CD4-positive, alpha-beta T cell (primary cell): ENCODE results near the gene DQX1. TPM values are rescaled to one million over a fixed set of nuclear protein-coding genes. Genes with fewer than 3 reads are reported as not detected.
"Not testable (repeated sequence)": the region's sequence is repeated elsewhere in the genome, so short reads cannot be mapped to it uniquely, and the experiment has no call there.

Source experiments
- ATAC-seq: fragments of 200-7000 bp; cut with Tn5 transposase; one replicate; pipeline ENCODE4 v1.10.0; 2022; ENCODE audit warnings: mild to moderate bottlenecking; ENCODE audit not compliant: poor library complexity
- CTCF ChIA-PET: fragments of 350-600 bp; sonication (Branson Sonifier 250); formaldehyde crosslinking; loops from one replicate; lab custom pipeline; 2021; ENCODE audit warnings: antibody characterized with exemption, inconsistent platforms; lab: Charles Lee
- POLR2A ChIA-PET: fragments of 350-600 bp; sonication (Branson Sonifier 250); formaldehyde crosslinking; loops from one replicate; lab custom pipeline; 2021; ENCODE audit warnings: antibody characterized with exemption, inconsistent platforms; lab: Charles Lee
- DNase-seq, 14 experiments: peaks; one replicate each; pipeline ENCODE4 v3.0.0-alpha.2; 2013 to 2020; ENCODE audit warnings: mixed read lengths in 2 of 14
- H3K27ac ChIP-seq, 2 donors: one replicate each; pipeline versions ENCODE4 v1.5.1 to v1.7.0; 2013; ENCODE audit warnings: low read length in 2 of 2, low read depth in 1 of 2, mild to moderate bottlenecking in 1 of 2
- H3K27me3 ChIP-seq, 2 experiments: 1 replicate in 1 of 2; 2 replicates in 1 of 2; pipeline versions ENCODE4 v1.6.1 to v1.7.0; 2013; ENCODE audit warnings: low read length in 2 of 2, control low read depth in 1 of 2, mild to moderate bottlenecking in 1 of 2, moderate library complexity in 1 of 2; ENCODE audit not compliant: insufficient read depth in 2 of 2, control insufficient read depth in 1 of 2
- H3K36me3 ChIP-seq: one replicate; pipeline ENCODE4 v1.6.1; 2013; ENCODE audit warnings: low read length, control low read depth; ENCODE audit not compliant: insufficient read depth
- H3K4me1 ChIP-seq: one replicate; pipeline ENCODE4 v1.6.1; 2013; ENCODE audit warnings: low read length, control low read depth; ENCODE audit not compliant: insufficient read depth
- H3K4me3 ChIP-seq: one replicate; pipeline ENCODE4 v1.5.1; 2013; ENCODE audit warnings: mild to moderate bottlenecking, low read length, moderate library complexity
- H3K9me3 ChIP-seq, 2 experiments: 1 replicate in 1 of 2; 2 replicates in 1 of 2; pipeline versions ENCODE4 v1.6.1 to v1.7.0; 2013; ENCODE audit warnings: low read length in 2 of 2, mild to moderate bottlenecking in 2 of 2, control low read depth in 1 of 2, moderate library complexity in 1 of 2; ENCODE audit not compliant: control insufficient read depth in 1 of 2, insufficient read depth in 1 of 2
- H3K27ac Mint-ChIP-seq: one replicate; pipeline ENCODE4 v1.8.0; 2020; ENCODE audit warnings: mixed read lengths
- H3K27me3 Mint-ChIP-seq: one replicate; pipeline ENCODE4 v1.8.0; 2021; ENCODE audit warnings: mixed read lengths
- H3K36me3 Mint-ChIP-seq: one replicate; pipeline ENCODE4 v1.8.0; 2021; ENCODE audit warnings: low read depth, mixed read lengths
- H3K4me1 Mint-ChIP-seq: one replicate; pipeline ENCODE4 v1.8.0; 2021; ENCODE audit warnings: low read depth, mixed read lengths
- H3K4me3 Mint-ChIP-seq: one replicate; pipeline ENCODE4 v1.8.0; 2020; ENCODE audit warnings: mild to moderate bottlenecking, mixed read lengths
- H3K9me3 Mint-ChIP-seq: one replicate; pipeline ENCODE4 v1.8.0; 2020; ENCODE audit warnings: mixed read lengths
- CTCF ChIP-seq: fragments of 200-600 bp; IDR thresholded peaks from one replicate; pipeline ENCODE4 v1.8.0; 2022; ENCODE audit warnings: antibody characterized with exemption, mild to moderate bottlenecking
- intact Hi-C, 2 experiments: fragments of 100-400 bp; cut with DNase I in 1 of 2; cut with micrococcal nuclease in 1 of 2; formaldehyde crosslinking; loops; one replicate each; pipeline versions ENCODE4 v1.15.1 to v1.9.0; 2023 to 2025; cut with DNase I, micrococcal nuclease
- total RNA-seq, 174 experiments: library from RNA in 2 of 174; stranded (reverse) in 2 of 174; gene quantifications; one replicate each; pipeline ENCODE4 v1.2.3 and lab custom pipeline; 2021 to 2026

DQX1 gene
- total RNA-seq, 2 experiments from 2014 or later = 0.22 TPM; not detected in 1

- peaks cover 62% of the 10 kb centered on the region for H3K36me3 Mint-ChIP-seq
- H3K9me3 Mint-ChIP-seq = no peaks in the 10 kb centered on the region
- Histone ChIP-seq H3K4me1 (peaks cover 24% of the 10 kb centered on the region), H3K27me3 (no peaks in the 10 kb centered on the region), H3K36me3 (peaks cover 40% of the 10 kb centered on the region), H3K27ac (no peak overlapping the region), H3K4me3 (no peak overlapping the region), H3K9me3 (no peaks in the 10 kb centered on the region)
- no peak overlapping the region for H3K27ac Mint-ChIP-seq
- H3K4me1 Mint-ChIP-seq = peaks cover 17% of the 10 kb centered on the region
- intact Hi-C loops = no loop called here
- ChIA-PET POLR2A (no interaction called here), CTCF (no interaction called here)
- ATAC-seq (no peak), DNase-seq (no peak)
- no peak for TF ChIP-seq CTCF
- no peaks in the 10 kb centered on the region for H3K27me3 Mint-ChIP-seq
- H3K4me3 Mint-ChIP-seq = no peak overlapping the region
Observed at GRCh38 chr2:74486141-74486540, 39.9 kb downstream of the DQX1 start.

- peaks cover 28% of the 10 kb centered on the region for H3K36me3 ChIP-seq
- Mint-ChIP-seq H3K4me1 (peaks cover 26% of the 10 kb centered on the region), H3K36me3 (peaks cover 56% of the 10 kb centered on the region), H3K27ac (peak overlapping the region; percentile 97), H3K4me3 (peak overlapping the region; percentile 99)
- not testable (repeated sequence) for DNase-seq, H3K27me3 ChIP-seq, H3K9me3 ChIP-seq, H3K27me3 Mint-ChIP-seq, H3K9me3 Mint-ChIP-seq, ATAC-seq
- peak overlapping the region in 1 of 2 donors; percentile 94 for H3K27ac ChIP-seq
- ChIA-PET CTCF (interaction anchor here (0.6 to 4.6 kb wide), 20 partner anchors 9 to 1250 kb away, joined by 3 to 61 read pairs (median 6); partner anchors contain the start of genes AUP1, C2orf81, CCT7 and HTRA2), POLR2A (interaction anchor here (0.8 to 6.9 kb wide), 13 partner anchors 11 to 106 kb away, joined by 5 to 169 read pairs (median 16); partner anchors contain the start of genes AUP1, C2orf81, DQX1 and HTRA2)
- peak overlapping the region; percentile 77 for H3K4me3 ChIP-seq
- peaks cover 31% of the 10 kb centered on the region for H3K4me1 ChIP-seq
- intact Hi-C loops = loop anchor here (1.0 to 5.0 kb wide), 8 partner anchors 11 to 394 kb away; partner anchors contain the start of genes AUP1 (in 1 of the 2), C2orf81 (in 1 of the 2), HTRA2 (in 1 of the 2) and INO80B (in 1 of the 2)
Observed at GRCh38 chr2:74483675-74484164, 42.3 kb downstream of the DQX1 start.

GRCh38 chr2:74482801-74483674, 43.0 kb downstream of the DQX1 start, which contains the start of the genes CCDC142 and TTC31:
TSS of gene CCDC142 (minus strand) at chr2:74482998. CDS start at chr2:74482837, 161 bp downstream.
TSS of gene TTC31 (plus strand) at chr2:74483081. CDS start at chr2:74483096, 15 bp downstream.
- ChIA-PET CTCF (interaction anchor here (0.6 to 4.6 kb wide), 21 partner anchors 8 to 1249 kb away, joined by 3 to 61 read pairs (median 5); partner anchors contain the start of genes AUP1, C2orf81, CCT7 and HTRA2), POLR2A (interaction anchor here (0.7 to 6.9 kb wide), 20 partner anchors 11 to 654 kb away, joined by 3 to 169 read pairs (median 8); partner anchors contain the start of genes AUP1, C2orf81, DQX1 and HTRA2)
- peak; percentile 87 to 96 (median 91) for DNase-seq
- Mint-ChIP-seq H3K36me3 (peaks cover 54% of the 10 kb centered on the region), H3K4me1 (peaks cover 26% of the 10 kb centered on the region), H3K27me3 (no peaks in the 10 kb centered on the region), H3K9me3 (no peaks in the 10 kb centered on the region), H3K27ac (peak within 1 kb of the TSS; percentile 97), H3K4me3 (peak within 1 kb of the TSS; percentile 99)
- peak; percentile 85 for TF ChIP-seq CTCF
- Histone ChIP-seq H3K4me1 (peaks cover 31% of the 10 kb centered on the region), H3K36me3 (peaks cover 24% of the 10 kb centered on the region), H3K9me3 (no peaks in the 10 kb centered on the region), H3K27ac (peak within 1 kb of the TSS; percentile 93 to 94), H3K27me3 (no peaks in the 10 kb centered on the region), H3K4me3 (peak within 1 kb of the TSS; percentile 77)
- intact Hi-C loops = loop anchor here (1.0 to 5.0 kb wide), 9 partner anchors 11 to 394 kb away; partner anchors contain the start of genes INO80B (in 2 of the 2), MRPL53 (in 2 of the 2), AUP1 (in 1 of the 2) and C2orf81 (in 1 of the 2)
- peak; percentile 94 for ATAC-seq
